ENCODE results near the gene TRAM2. TPM values are rescaled to one million over a fixed set of nuclear protein-coding genes. Genes with fewer than 3 reads are reported as not detected.

The TRAM2 gene
- total and polyA plus RNA-seq, 10 of the 15 experiments (the other 5 are each of a cell fraction or from before 2014, with no cell fraction given): 2.5 to 15.0 (median 11.0) TPM

DNA sequence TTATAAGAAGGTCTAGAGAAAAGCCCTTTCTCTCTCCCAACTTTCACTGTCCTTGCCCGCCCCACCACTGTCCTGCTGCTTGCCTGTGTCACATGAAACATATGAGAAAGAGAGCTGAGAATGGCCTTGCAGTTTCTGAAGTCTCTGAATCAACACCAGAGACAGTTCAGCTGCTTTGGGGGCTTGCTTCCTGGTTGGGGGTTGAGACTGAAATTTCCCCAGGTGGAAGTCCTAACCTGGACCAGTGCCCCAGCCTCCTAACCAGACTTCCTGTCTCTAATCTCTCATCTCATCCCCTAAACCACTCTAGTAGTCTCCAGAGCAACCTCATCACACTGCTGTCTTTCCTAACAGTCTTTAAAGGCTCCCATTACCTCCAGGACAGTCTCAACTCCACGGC, 10.7 kb downstream of the TRAM2 start (continued):
- TF ChIP-seq, protein P1, sequence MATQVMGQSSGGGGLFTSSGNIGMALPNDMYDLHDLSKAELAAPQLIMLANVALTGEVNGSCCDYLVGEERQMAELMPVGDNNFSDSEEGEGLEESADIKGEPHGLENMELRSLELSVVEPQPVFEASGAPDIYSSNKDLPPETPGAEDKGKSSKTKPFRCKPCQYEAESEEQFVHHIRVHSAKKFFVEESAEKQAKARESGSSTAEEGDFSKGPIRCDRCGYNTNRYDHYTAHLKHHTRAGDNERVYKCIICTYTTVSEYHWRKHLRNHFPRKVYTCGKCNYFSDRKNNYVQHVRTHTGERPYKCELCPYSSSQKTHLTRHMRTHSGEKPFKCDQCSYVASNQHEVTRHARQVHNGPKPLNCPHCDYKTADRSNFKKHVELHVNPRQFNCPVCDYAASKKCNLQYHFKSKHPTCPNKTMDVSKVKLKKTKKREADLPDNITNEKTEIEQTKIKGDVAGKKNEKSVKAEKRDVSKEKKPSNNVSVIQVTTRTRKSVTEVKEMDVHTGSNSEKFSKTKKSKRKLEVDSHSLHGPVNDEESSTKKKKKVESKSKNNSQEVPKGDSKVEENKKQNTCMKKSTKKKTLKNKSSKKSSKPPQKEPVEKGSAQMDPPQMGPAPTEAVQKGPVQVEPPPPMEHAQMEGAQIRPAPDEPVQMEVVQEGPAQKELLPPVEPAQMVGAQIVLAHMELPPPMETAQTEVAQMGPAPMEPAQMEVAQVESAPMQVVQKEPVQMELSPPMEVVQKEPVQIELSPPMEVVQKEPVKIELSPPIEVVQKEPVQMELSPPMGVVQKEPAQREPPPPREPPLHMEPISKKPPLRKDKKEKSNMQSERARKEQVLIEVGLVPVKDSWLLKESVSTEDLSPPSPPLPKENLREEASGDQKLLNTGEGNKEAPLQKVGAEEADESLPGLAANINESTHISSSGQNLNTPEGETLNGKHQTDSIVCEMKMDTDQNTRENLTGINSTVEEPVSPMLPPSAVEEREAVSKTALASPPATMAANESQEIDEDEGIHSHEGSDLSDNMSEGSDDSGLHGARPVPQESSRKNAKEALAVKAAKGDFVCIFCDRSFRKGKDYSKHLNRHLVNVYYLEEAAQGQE (IDR thresholded peaks at IDR 0.05; ENCODE audit: low read depth, low read length): no peak
- TF ChIP-seq BMI1 (IDR thresholded peaks at IDR 0.05; ENCODE audit: borderline replicate concordance) (no peak), RUNX3 (IDR thresholded peaks at IDR 0.05; ENCODE audit: low read length) (peak; percentile 29; the same call in 1 of the 2 replicates), SMARCA5 (IDR thresholded peaks at IDR 0.05) (no peak), SP1 (IDR thresholded peaks at IDR 0.05; ENCODE audit: low read depth, low read length) (no peak), EGR1 (IDR thresholded peaks at IDR 0.05; ENCODE audit: borderline replicate concordance in 1 of 2, low read depth in 2 of 2, low read length in 2 of 2) (no peak), TCF3 (IDR thresholded peaks at IDR 0.05; ENCODE audit: borderline replicate concordance, insufficient read depth, low read depth, low read length) (0 out of 2 replicates have a peak, but pooled peaks have one; percentile 54), EZH2 (IDR thresholded peaks at IDR 0.05; ENCODE audit: borderline replicate concordance, control insufficient read depth, low read depth, low read length) (no peak)

GRCh38 chr6:52564856-52565255, 12.0 kb downstream of the TRAM2 start:
- Histone ChIP-seq H3K36me3 (ENCODE audit: control insufficient read depth in 2 of 2, insufficient read depth in 2 of 2, low read length in 1 of 2) (no peaks in the 10 kb centered on the region; a peak in 1 of 4 replicates), H2AFZ (ENCODE audit: control insufficient read depth, low read depth, low read length) (no peak overlapping the region), H3K9ac (ENCODE audit: control insufficient read depth, insufficient read depth, low read length) (no peak overlapping the region), H3K27ac (ENCODE audit: control insufficient read depth, insufficient read depth) (no peak overlapping the region), H3K4me2 (ENCODE audit: control insufficient read depth, insufficient read depth) (no peak overlapping the region), H3K27me3 (replicated peaks in 1 of 2; ENCODE audit: control insufficient read depth in 2 of 2, insufficient read depth in 2 of 2, low read length in 1 of 2) (no peaks in the 10 kb centered on the region), H3K4me1 (ENCODE audit: control insufficient read depth, insufficient read depth, low read length) (peaks cover 15% of the 10 kb centered on the region), H3K79me2 (ENCODE audit: control insufficient read depth, insufficient read depth, low read length) (peaks cover 31% of the 10 kb centered on the region), H4K20me1 (ENCODE audit: control insufficient read depth, insufficient read depth) (no peaks in the 10 kb centered on the region), H3K9me3 (replicated peaks; ENCODE audit: control insufficient read depth, insufficient read depth, low read length) (no peaks in the 10 kb centered on the region), H3K4me3 (no peak overlapping the region)
- BruUV-seq (replicated peaks): no TSS peak
- RAD21 ChIA-PET (ENCODE audit: unreplicated experiment): no interaction called here
- no peak for DNase-seq (ENCODE audit: low read depth, low spot score)
- POLR2A ChIA-PET: no interaction called here
- WGBS (ENCODE audit: insufficient coverage, insufficient replicate concordance, low lambda C conversion rate, missing lambda C conversion rate): 98% methylated on average over 3 of the region's 3 CpGs
- in situ Hi-C loops (cut with MboI) (no loop called here), intact Hi-C loops (cut with micrococcal nuclease; ENCODE audit: unreplicated experiment) (no loop called here)
- no peak for ATAC-seq
- no peak for FAIRE-seq
- CTCF ChIA-PET: interaction anchor here (1.0 kb wide), 1 partner anchor 86 kb away, joined by 3 read pairs; no protein-coding TSS in a partner anchor
- TF ChIP-seq ASH2L (IDR thresholded peaks at IDR 0.05; ENCODE audit: borderline replicate concordance, low read depth) (no peak), IRF4 (IDR thresholded peaks at IDR 0.05; ENCODE audit: low read depth, low read length) (no peak)
- SMC1A ChIA-PET (ENCODE audit: uncharacterized antibody, unreplicated experiment): interaction anchor here (1.4 kb wide), 1 partner anchor 34 kb away, joined by 4 read pairs; no protein-coding TSS in a partner anchor
